SW480 (cell line): Measurements from ENCODE around the gene SORL1.
A peak's percentile ranks its signal among the peaks of the same experiment; 100 is the strongest.

Experiments used
- DNase-seq: peaks from one replicate; pipeline ENCODE4 v3.0.0-alpha.2; 2016; ENCODE audit warnings: low spot score

SORL1 gene

DNA sequence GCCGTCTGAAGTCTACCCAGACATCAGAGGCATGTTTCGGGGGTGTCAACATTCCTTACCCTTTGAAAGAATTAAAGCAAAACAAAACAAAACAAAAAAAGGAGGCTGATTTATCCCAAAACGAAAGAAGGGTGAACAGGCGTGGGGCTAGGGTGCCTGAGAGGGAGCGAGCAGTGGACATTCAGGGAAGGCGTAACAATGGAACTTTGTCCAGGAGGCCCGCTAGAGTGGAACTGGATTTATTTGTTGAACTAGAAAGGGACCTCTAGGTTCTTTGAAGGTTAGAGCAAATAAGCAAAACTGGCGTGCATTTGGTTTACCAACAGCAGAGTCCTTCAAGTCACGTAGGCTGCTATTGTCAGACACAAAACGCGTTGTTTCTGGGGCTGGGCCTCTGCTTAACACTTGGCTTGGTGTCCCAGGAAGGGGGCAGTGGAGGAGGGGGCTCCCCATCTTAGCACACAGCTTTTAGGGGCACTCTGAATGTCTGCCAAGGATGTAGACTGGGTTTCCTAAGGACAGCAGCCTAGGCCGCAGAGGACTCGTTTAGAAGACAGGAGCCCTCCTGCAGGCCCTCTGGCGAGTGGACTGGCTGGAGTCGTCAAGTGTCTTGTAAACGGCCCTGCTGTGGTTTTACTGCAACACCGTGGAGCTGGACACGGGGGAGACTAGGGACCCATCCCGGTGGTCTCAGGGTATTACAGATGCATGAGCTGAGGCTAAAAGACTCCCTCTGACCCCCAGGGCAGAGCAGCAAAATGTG is 204.4 kb downstream of the SORL1 start:
- no peak for DNase-seq

DNA sequence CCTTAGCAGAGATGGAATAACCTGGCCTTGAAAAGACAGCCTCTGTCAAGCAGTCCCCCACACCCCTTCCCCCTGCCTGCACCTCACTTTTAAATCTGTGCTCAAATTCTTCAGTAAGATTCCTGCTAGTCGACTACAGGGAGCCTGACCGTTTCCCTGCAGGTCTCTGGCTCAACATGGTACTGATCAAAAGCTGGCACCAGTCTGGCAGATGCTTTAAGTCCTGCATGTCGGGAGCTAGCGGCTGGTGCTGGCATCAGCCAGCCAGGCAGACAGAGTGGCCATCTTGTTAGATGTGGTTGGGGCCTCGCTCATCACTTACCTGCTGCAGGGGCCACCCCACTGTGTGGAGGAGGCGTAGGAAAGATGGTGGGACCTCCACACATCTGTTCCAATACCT is 205.0 kb downstream of the SORL1 start:
- no peak for DNase-seq

DNA sequence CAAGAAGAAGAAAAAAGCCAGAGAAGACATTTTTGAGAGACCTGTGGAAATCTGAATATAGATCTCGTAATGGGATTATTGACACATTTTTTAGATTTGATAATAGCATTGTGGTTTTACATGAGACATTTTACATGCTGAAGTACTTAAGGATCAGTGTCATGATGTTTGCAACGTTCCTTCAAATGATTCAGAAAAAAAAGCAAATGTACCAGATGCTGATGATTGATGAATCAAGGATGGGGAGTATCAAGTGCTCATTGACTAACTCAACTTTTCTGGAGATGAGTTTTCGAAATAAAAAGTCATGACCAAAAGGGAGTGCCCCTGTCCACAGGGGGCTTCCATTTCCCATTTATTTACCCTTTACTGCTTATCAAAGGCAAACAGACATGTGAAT is 207.7 kb downstream of the SORL1 start:
- no peak for DNase-seq

DNA sequence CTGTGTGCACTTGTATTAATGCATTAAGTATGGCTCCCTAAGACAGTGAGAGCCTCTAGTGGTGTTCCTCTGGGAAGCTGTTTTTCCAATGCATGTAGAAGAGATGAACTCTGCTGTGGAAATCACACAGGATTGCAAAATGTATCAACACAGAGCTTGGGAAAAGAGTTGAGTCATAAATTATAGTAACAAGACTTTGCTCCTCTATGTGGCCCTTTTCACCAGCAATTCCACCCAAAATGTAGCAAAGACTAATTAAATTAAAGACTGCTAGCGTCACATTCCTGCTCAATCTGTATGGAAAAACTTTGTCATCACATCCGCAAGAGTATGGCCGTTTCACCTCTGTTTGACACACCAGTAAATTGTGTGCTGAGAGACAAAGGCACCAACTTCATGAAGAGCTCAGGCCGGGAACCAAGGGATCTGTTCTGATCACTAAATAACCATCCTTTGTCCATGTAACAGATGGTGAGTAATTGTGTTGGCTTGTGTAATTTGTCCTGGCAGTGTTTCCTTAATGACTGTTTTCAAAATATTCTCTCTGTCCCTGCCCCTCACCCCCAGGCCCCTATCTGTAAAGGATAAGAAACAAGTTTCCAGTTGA is 209.9 kb downstream of the SORL1 start:
- DNase-seq, result no peak

DNA sequence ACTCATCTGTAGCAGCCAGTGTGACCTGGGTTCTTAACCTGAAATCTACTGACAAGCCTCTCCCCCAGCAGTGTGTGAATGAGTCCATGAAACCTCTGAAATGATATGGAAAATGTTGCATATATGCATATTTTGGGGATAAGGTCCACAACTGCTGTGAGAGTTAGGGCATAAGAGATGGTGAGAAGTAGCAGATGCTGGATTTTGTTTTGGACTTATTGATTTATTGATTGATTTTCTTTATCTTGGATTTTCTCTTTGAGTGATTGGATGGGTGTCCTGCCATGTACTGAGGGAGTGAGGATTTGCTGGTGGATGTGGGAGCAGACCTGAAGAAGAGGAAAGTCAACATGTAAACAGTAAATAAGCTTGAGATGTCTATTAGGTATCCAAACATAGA is 212.0 kb downstream of the SORL1 start:
- no peak for DNase-seq

DNA sequence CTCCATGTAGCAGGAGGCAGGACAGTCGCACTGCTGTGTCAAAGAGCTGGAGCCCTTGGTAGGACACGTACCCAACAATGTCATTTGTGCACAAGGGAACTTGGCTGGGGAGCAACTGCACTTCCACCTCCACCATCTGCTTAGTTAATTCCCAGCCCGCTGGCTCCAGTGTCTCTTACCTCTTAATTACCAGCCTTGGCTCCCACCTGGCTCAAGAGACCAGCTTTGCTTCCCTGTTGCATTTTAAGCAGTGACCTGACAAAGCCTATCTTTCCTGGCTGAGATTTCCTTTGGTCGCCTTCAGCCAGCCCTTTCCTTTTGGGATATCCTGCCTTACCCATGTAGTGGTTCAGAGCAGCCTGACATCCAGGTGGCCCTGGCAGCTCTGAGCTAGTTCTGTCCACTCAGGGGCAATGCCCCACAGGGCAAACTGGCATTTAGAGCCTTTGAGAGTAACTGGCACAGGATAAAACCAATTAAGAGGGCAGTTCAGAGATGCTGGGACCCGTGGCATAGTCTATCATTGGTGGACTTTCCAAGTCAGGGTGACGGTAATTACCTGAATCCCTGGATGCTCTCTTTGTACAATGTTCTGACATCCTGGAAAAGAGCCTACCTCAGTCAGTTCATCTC is 213.2 kb downstream of the SORL1 start:
- DNase-seq, result no peak

DNA sequence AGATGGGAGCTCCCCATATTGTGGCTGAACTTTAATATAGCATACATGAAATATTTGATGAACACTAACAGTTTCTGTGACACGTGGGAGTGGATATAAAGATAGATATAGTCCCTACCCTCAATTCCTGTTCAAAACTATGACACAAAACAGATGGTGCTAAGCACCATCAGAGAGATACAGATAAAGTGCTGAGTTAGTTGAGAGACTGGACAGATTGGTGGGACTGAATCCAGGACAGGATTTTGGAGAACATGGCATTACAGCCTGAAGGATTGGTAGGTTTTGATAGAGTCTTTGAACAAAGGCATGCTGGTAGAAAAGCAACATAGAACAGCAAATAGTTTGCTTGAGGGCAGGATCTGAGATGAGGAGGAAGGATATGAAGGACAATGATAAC is 215.7 kb downstream of the SORL1 start:
- no peak for DNase-seq

DNA sequence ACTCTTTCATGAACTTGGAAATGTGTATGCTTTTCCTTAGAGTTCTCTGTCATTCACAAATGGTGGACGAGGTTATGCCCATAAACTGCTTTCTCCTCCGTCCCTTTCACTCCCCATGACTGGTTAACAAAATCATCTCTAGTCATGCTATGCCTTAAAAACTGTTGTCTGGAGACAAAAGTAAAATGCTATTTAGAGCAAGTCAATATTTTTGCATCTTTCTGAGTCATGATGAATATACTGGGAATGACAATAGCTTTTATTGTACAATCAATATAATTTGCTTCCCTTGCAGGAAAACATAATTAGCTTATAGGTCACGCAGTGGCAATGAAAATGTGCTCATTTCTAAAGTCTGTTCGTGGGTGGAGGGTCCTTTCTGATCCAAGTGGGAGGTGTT is 217.3 kb downstream of the SORL1 start:
- DNase-seq, result no peak

DNA sequence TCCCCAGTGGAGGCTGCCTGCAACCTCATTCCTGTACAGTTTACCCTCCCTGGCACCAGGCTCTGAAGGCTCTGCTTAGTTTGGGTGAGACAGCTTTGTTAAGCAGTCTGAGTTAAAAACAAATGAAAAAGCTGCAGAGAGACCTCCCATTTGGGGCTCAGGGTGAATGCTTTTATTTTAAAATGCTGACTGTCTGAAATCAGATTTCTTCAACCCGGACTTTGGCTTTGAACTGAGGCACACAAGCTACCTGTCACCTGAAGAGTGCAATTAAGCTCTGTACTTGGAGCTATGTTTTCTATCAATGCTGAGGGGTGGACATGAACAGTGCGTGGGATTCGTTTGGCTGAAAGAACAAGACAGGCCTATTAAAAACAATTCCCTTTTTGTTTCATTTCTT is 218.2 kb downstream of the SORL1 start:
- DNase-seq, result no peak

DNA sequence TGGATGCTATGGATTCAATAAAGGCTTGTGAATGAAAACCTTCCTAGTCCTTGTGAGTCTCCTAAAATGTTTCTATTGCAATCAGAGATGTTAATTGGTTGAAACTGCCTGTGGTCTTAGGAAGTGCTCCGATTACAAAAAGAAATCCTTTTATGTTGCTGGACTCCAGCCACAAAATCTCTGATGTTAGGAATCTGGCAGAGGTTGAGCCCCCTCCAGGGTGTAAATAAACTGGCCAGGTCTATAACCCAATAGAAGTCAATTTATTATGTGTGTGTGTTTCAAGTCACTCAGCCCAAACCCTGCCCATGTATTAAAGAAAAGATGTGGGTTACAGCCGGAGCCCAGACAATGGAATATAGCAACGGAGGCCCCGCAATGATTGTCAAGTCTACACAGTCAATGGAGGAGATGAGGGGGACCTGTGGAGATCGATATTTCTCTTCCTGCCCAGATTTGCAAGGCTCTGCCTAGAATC is 218.7 kb downstream of the SORL1 start:
- peak; percentile 4 for DNase-seq

DNA sequence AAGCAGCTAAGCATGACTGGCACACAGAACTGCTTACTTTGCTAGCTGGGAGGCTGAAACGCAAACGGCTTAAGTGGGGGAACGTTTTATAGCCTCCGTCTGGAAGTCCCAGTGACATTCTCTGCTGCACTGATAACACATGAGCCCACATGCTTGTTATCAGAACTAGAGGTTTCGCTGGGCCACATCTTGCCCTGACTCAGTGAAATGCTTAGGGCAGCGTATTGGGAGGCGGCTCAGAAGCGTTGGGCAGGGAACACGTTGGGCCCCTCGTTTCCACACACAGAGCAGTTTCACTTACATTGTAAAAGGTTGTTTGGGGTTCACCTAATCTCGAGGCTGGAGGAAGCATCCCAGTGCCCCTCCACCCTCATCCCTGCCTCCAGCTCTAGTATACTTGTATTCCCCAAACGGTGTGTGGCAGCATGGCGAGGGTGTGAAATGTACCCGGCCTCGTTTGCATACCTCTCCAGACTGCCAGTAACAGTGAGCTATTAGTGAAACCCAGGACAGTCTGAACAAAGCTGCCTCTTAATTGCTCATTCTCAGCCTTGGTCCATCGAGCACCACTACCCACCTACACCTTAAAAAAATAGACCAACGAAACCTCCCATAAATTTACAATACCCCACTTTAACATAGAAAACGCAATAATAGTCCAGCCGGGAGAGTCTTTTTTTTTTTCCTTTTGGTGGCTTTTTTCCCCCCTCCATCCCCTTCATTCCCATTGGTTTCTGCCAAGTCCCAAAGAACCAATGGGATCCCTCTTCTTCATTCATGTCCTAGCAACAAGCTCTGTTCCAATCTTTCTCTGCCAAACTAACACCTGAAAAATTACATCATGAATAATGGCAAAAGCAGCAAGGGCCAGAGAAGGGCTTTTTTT is 219.4 kb downstream of the SORL1 start:
- no peak for DNase-seq

DNA sequence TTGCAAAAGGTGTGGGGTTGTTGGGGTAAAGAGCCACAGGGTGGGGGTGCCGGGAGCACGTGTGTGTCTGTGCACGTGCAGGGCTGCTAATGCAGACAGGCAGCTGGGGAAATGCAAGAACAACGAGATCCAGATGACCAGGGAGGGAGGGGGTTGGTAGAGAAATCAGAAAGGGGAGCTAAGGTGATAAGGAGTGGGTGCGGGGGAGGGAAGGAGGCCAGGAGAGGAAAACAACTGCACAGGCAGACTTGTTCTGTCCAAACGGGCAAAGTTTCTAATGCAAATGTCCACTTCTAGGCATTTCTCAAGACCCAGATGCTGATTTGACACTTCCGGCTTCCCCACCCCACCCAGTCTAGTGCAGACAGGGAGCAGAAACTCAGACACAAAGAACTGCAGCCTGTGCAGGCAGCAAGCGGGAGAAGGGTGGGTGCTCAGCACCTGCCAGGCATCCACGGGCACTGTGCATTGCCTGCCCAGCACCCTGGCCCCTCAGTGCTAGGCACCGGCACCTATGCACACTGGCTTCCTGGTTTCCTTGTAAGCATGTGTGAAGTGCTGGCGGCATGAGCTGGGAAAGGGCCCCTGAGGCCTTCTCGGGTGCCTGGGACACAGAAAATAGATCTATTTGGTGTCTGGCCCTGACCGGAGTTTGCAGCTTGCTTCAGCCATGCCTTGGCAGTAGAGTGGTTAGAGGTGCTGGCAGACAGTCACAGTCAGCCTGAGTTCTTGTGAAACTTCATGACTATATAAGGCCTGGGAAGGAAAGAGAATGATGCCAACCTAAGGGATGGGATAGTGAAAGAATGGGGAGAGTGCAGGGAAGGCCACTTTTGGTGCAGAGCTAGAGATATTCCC is 220.7 kb downstream of the SORL1 start:
- no peak for DNase-seq

DNA sequence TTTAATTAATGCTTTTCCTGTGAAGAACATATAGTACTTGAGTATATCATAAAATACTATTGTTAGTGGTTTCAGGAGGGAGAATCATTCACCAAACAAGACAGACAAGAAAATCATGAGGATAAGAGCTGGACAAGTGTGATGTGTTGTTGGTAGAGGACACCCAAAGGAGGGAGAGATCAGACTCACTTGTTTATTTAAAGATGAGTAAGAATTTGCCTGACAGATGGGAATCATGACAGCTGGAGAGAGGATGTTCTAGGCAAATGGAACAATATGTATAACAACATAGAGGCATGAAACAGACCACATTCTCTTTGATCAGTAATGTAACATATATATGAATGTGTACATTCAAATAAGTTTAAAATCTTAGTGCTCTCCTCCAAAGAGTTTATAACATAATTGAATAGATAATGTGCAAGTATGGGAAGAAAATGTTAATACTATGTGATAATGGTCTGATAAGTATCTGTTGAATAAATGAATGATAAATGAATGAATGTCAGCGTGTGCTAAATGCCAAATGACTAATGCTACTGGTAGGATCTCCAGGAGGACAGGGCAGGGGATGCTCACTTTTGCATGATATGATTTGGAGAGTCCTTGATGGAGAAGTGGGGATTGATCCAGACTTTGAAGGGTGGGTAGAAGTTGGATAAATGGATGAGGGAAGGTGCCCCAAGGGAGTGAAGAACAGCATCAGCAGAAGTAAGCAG is 229.6 kb downstream of the SORL1 start:
- no peak for DNase-seq
